ENCODE results near the gene VIPR2. TPM values are rescaled to one million over a fixed set of nuclear protein-coding genes. Genes with fewer than 3 reads are reported as not detected.

The VIPR2 gene
- polyA plus RNA-seq, 3 donors = not detected

- Histone ChIP-seq H3K79me2 (ENCODE audit: insufficient read depth, low read length) (no peaks in the 10 kb centered on the region), H3K9me3 (replicated peaks in 1 of 2; ENCODE audit: control insufficient read depth in 1 of 2, insufficient read depth in 1 of 2, low read length in 2 of 2) (no peaks in the 10 kb centered on the region), H3K27me3 (ENCODE audit: control insufficient read depth in 2 of 2, insufficient read depth in 2 of 2, low read length in 2 of 2) (no peaks in the 10 kb centered on the region), H3K4me2 (replicated peaks; ENCODE audit: extremely low read depth, low read length, poor library complexity, severe bottlenecking) (no peak overlapping the region), H3K9ac (ENCODE audit: insufficient read depth, low read length, poor library complexity, severe bottlenecking) (no peak overlapping the region), H3K4me3 (replicated peaks in 1 of 3; ENCODE audit: low read depth in 2 of 3, low read length in 3 of 3) (no peak overlapping the region), H4K20me1 (ENCODE audit: insufficient read depth, low read length) (no peaks in the 10 kb centered on the region), H3K36me3 (replicated peaks in 1 of 2; ENCODE audit: control insufficient read depth in 1 of 2, insufficient read depth in 2 of 2, low read length in 2 of 2) (no peaks in the 10 kb centered on the region), H3K4me1 (ENCODE audit: control insufficient read depth in 1 of 2, insufficient read depth in 2 of 2, low read length in 2 of 2) (no peaks in the 10 kb centered on the region), H2AFZ (ENCODE audit: insufficient read depth, low read depth, low read length, poor library complexity, severe bottlenecking) (no peak overlapping the region), H3K27ac (ENCODE audit: low read depth in 1 of 2, low read length in 2 of 2) (no peak overlapping the region)
- Mint-ChIP-seq H3K36me3 (no peaks in the 10 kb centered on the region), H3K27ac (no peak overlapping the region), H3K27me3 (ENCODE audit: low read depth in 3 of 3) (peaks cover 2 to 9% (median 3%) of the 10 kb centered on the region in 3 donors), H3K4me3 (no peak overlapping the region), H3K9me3 (no peaks in the 10 kb centered on the region), H3K4me1 (no peaks in the 10 kb centered on the region)
- no peak for TF ChIP-seq CTCF (IDR thresholded peaks at IDR 0.05)
- intact Hi-C loops (cut with micrococcal nuclease) = no loop called here
- DNase-seq = no peak
- 83% methylated on average over 7 of the region's 8 CpGs for WGBS (ENCODE audit: insufficient coverage)
Measured at GRCh38 chr7:159130820-159131219, 13.8 kb downstream of the VIPR2 start.

DNA sequence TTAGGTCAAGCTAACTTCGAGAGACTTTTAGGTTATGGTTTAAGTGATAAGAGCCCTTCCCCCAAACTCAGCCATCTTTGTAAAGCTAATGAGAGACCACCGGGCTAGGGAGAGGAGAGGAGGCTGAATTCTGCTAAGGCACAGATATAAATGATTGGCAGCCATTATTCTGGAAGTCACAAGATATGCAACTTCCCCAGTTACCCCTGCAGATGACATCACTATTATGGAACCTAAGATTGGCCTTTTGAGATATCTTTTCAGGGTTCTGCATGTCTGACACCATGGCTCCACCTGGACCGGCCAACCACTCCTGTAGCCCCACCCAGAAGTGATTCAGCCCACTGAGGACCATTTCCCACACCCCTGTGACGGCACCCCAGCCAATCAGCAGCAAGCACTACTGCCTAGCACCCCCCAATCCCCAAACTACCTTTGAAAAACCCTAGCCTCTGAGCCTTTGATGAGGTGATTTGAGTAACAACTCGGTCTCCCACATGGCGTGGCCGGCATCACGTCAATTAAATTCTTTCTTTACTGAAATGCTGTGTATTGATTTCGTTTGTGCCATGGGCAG is 14.4 kb downstream of the VIPR2 start:
- H3K36me3 ChIP-seq (replicated peaks in 1 of 2; ENCODE audit: control insufficient read depth in 1 of 2, insufficient read depth in 2 of 2, low read length in 2 of 2) = no peaks in the 10 kb centered on the region
- no peak overlapping the region for H3K4me3 ChIP-seq (replicated peaks in 1 of 3; ENCODE audit: low read depth in 2 of 3, low read length in 3 of 3)
- H3K27me3 Mint-ChIP-seq (ENCODE audit: low read depth in 3 of 3) = peaks cover 2 to 10% (median 3%) of the 10 kb centered on the region in 3 donors
- no peak overlapping the region for H3K4me3 Mint-ChIP-seq
- H3K27ac ChIP-seq (ENCODE audit: low read depth in 1 of 2, low read length in 2 of 2) = no peak overlapping the region
- no peak for TF ChIP-seq CTCF (IDR thresholded peaks at IDR 0.05)
- no peaks in the 10 kb centered on the region for H3K9me3 Mint-ChIP-seq
- no peak overlapping the region for H3K4me2 ChIP-seq (replicated peaks; ENCODE audit: extremely low read depth, low read length, poor library complexity, severe bottlenecking)
- WGBS (ENCODE audit: insufficient coverage) = 87% methylated on average over 6 of the region's 9 CpGs
- no peaks in the 10 kb centered on the region for H4K20me1 ChIP-seq (ENCODE audit: insufficient read depth, low read length)
- no peak overlapping the region for H2AFZ ChIP-seq (ENCODE audit: insufficient read depth, low read depth, low read length, poor library complexity, severe bottlenecking)
- no peaks in the 10 kb centered on the region for H3K36me3 Mint-ChIP-seq
- H3K79me2 ChIP-seq (ENCODE audit: insufficient read depth, low read length) = no peaks in the 10 kb centered on the region
- H3K9ac ChIP-seq (ENCODE audit: insufficient read depth, low read length, poor library complexity, severe bottlenecking) = no peak overlapping the region
- no peaks in the 10 kb centered on the region for H3K9me3 ChIP-seq (replicated peaks in 1 of 2; ENCODE audit: control insufficient read depth in 1 of 2, insufficient read depth in 1 of 2, low read length in 2 of 2)
- no peak overlapping the region for H3K27ac Mint-ChIP-seq
- DNase-seq = no peak
- H3K27me3 ChIP-seq (ENCODE audit: control insufficient read depth in 2 of 2, insufficient read depth in 2 of 2, low read length in 2 of 2) = no peaks in the 10 kb centered on the region
- H3K4me1 ChIP-seq (ENCODE audit: control insufficient read depth in 1 of 2, insufficient read depth in 2 of 2, low read length in 2 of 2) = no peaks in the 10 kb centered on the region
- H3K4me1 Mint-ChIP-seq = no peaks in the 10 kb centered on the region
- intact Hi-C loops (cut with micrococcal nuclease) = no loop called here

All from CD14-positive monocyte (primary cell).